ENCODE measurements around the gene CNTNAP2. TPM values are rescaled to one million over a fixed set of nuclear protein-coding genes. Genes with fewer than 3 reads are reported as not detected.

CNTNAP2 gene
- total RNA-seq, 1 experiment from 2014 or later: 0.03 TPM

- H3K27me3 ChIP-seq (ENCODE audit: control insufficient read depth, insufficient read depth, low read length): no peaks in the 10 kb centered on the region
- no peak overlapping the region for H3K4me3 ChIP-seq (ENCODE audit: low read depth in 2 of 2, low read length in 2 of 2)
- POLR2A ChIA-PET: no interaction called here
- H3K27ac ChIP-seq (ENCODE audit: low read length): no peak overlapping the region
- ATAC-seq (no peak), DNase-seq (ENCODE audit: low read depth, low spot score) (no peak)
- no peaks in the 10 kb centered on the region for H3K9me3 ChIP-seq (ENCODE audit: control insufficient read depth, insufficient read depth, low read depth, low read length)
- CTCF ChIA-PET: no interaction called here
- in situ Hi-C loops (cut with HindIII; ENCODE audit: low pct_unique_long_range_greater_than_20kb, low sequenced_read_pairs) (no loop called here), intact Hi-C loops (cut with micrococcal nuclease; ENCODE audit: unreplicated experiment) (no loop called here)
- no peaks in the 10 kb centered on the region for H3K4me1 ChIP-seq (ENCODE audit: control insufficient read depth, insufficient read depth, low read length)
- no peak for TF ChIP-seq REST (IDR thresholded peaks at IDR 0.05; ENCODE audit: insufficient read depth in 1 of 2, low read depth in 2 of 2, low read length in 1 of 2)
- no peak for TF ChIP-seq SIN3A (IDR thresholded peaks at IDR 0.05; ENCODE audit: borderline replicate concordance, insufficient read depth, low read depth, low read length)
- no peak for TF ChIP-seq POLR2AphosphoS5 (IDR thresholded peaks at IDR 0.05; ENCODE audit: low read depth, low read length)
- no peak for TF ChIP-seq TCF7L2 (IDR thresholded peaks at IDR 0.05; ENCODE audit: low read depth, low read length)
- H3K36me3 ChIP-seq (ENCODE audit: control insufficient read depth, insufficient read depth, low read length): no peaks in the 10 kb centered on the region
- BruUV-seq (replicated peaks): no TSS peak
Measured at GRCh38 chr7:147584771-147585193, 1468.2 kb downstream of the CNTNAP2 start.

GRCh38 chr7:147586110-147586509, 1469.5 kb downstream of the CNTNAP2 start:
- POLR2A ChIA-PET: no interaction called here
- H3K9me3 ChIP-seq (ENCODE audit: control insufficient read depth, insufficient read depth, low read depth, low read length): no peaks in the 10 kb centered on the region
- H3K4me1 ChIP-seq (ENCODE audit: control insufficient read depth, insufficient read depth, low read length): no peaks in the 10 kb centered on the region
- H3K36me3 ChIP-seq (ENCODE audit: control insufficient read depth, insufficient read depth, low read length): no peaks in the 10 kb centered on the region
- DNase-seq (ENCODE audit: low read depth, low spot score) (no peak), ATAC-seq (no peak)
- CTCF ChIA-PET: no interaction called here
- in situ Hi-C loops (cut with HindIII; ENCODE audit: low pct_unique_long_range_greater_than_20kb, low sequenced_read_pairs) (no loop called here), intact Hi-C loops (cut with micrococcal nuclease; ENCODE audit: unreplicated experiment) (no loop called here)
- H3K27me3 ChIP-seq (ENCODE audit: control insufficient read depth, insufficient read depth, low read length): no peaks in the 10 kb centered on the region
- H3K4me3 ChIP-seq (ENCODE audit: low read depth in 2 of 2, low read length in 2 of 2): no peak overlapping the region
- TF ChIP-seq POLR2AphosphoS5 (IDR thresholded peaks at IDR 0.05; ENCODE audit: low read depth, low read length) (no peak), CTCF (IDR thresholded peaks at IDR 0.05) (no peak), REST (IDR thresholded peaks at IDR 0.05; ENCODE audit: insufficient read depth in 1 of 2, low read depth in 2 of 2, low read length in 1 of 2) (no peak), SIN3A (IDR thresholded peaks at IDR 0.05; ENCODE audit: borderline replicate concordance, insufficient read depth, low read depth, low read length) (no peak), TCF7L2 (IDR thresholded peaks at IDR 0.05; ENCODE audit: low read depth, low read length) (no peak)
- no TSS peak for BruUV-seq (replicated peaks)
- no peak overlapping the region for H3K27ac ChIP-seq (ENCODE audit: low read length)
